ENCODE data around the gene RUNDC3A.

Gene RUNDC3A

DNA sequence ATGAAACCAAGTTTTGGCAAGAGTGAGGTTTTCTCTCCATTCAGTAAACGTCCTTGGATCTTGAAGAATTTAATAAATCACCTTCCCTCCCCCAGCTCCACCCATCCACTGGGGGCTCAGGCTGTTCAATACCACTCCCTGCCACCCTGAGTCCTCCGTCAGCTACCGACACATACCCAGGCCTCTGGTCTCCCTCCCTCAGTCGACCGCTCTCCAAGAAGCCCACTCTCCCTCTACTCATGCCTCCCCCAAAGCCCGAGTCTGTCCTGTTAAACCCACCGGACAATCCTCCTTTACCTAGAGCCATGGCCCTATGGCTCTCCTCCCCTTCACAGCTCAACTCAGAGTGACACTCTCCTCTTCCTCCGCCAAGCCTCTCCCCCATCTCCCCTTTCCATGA is 20.8 kb upstream of the RUNDC3A start:
- Histone ChIP-seq H3K4me1 (ENCODE audit: insufficient read depth, low read length) (no peaks in the 10 kb centered on the region), H3K36me3 (ENCODE audit: insufficient read depth, low read length) (no peaks in the 10 kb centered on the region), H3K9me3 (ENCODE audit: low read length) (no peaks in the 10 kb centered on the region), H3K9ac (ENCODE audit: low read length) (no peak overlapping the region), H3K27ac (ENCODE audit: low read depth, low read length) (no peak overlapping the region), H3K27me3 (ENCODE audit: control insufficient read depth in 1 of 2, insufficient read depth in 2 of 2, low read length in 2 of 2) (no peaks in the 10 kb centered on the region), H3K4me3 (ENCODE audit: low read depth in 1 of 2, low read length in 2 of 2) (no peak overlapping the region)

DNA sequence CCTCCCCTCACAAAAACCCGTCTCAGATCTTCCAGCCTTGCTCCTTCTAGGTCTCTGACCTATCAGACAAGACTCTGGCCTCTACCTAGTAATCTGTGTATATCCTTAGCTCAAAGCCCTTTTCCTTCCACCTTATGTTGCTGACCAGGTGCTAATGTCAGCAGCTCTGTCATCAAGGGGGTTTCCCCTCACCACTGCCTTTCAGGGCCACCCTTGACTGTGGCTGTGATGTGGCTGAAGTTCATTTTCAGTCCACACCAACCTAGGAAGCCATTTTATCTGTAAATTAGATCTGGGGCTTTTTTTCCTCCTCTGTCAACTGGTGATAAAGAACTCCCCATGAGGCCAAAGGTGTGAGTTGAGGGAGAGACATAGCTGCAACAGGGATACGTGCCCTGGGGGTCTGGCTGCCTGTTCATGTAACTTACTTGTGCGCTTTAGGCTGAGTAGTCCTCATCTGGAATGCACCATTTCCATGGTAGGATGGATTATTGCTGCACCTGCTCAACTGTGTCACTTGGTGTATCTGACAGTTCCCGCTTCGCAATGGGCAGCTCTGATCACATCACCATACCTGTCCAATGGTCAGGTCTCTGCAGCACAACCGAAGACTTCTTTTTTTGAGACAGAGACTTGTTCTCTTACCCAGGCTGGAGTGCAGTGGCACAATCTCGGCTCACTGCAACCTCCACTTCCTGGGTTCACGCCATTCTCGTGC is 14.7 kb upstream of the RUNDC3A start:
- no peak overlapping the region for H3K9ac ChIP-seq (ENCODE audit: low read length)
- no peaks in the 10 kb centered on the region for H3K4me1 ChIP-seq (ENCODE audit: insufficient read depth, low read length)
- no peaks in the 10 kb centered on the region for H3K9me3 ChIP-seq (ENCODE audit: low read length)
- no peak overlapping the region for H3K4me3 ChIP-seq (ENCODE audit: low read depth in 1 of 2, low read length in 2 of 2)
- no peaks in the 10 kb centered on the region for H3K36me3 ChIP-seq (ENCODE audit: insufficient read depth, low read length)
- no peaks in the 10 kb centered on the region for H3K27me3 ChIP-seq (ENCODE audit: control insufficient read depth in 1 of 2, insufficient read depth in 2 of 2, low read length in 2 of 2)
- H3K27ac ChIP-seq (ENCODE audit: low read depth, low read length) = no peak overlapping the region

DNA sequence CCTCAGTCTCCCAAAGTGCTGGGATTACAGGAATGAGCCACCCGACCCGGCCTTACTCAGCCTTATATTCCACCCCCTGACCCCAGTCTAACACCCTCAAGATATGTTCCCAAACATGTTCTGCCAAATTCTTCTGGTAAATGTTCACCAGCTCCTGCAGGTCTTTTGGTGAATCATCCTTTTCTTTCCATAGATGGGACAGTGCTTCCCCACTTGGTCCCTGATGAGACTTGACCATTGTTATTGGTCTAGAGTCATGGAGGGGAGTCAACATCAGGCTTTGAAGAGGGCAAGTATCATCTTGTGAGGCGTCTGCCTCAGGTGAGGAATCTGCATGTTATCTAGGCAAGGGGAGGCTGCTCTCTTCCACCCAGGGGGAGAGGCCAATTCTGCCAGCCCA is 10.4 kb upstream of the RUNDC3A start:
- no peaks in the 10 kb centered on the region for H3K4me1 ChIP-seq (ENCODE audit: insufficient read depth, low read length)
- no peak overlapping the region for H3K27ac ChIP-seq (ENCODE audit: low read depth, low read length)
- no peak overlapping the region for H3K9ac ChIP-seq (ENCODE audit: low read length)
- no peaks in the 10 kb centered on the region for H3K27me3 ChIP-seq (ENCODE audit: control insufficient read depth in 1 of 2, insufficient read depth in 2 of 2, low read length in 2 of 2)
- no peaks in the 10 kb centered on the region for H3K9me3 ChIP-seq (ENCODE audit: low read length)
- H3K4me3 ChIP-seq (ENCODE audit: low read depth in 1 of 2, low read length in 2 of 2) = no peak overlapping the region
- H3K36me3 ChIP-seq (ENCODE audit: insufficient read depth, low read length) = no peaks in the 10 kb centered on the region

DNA sequence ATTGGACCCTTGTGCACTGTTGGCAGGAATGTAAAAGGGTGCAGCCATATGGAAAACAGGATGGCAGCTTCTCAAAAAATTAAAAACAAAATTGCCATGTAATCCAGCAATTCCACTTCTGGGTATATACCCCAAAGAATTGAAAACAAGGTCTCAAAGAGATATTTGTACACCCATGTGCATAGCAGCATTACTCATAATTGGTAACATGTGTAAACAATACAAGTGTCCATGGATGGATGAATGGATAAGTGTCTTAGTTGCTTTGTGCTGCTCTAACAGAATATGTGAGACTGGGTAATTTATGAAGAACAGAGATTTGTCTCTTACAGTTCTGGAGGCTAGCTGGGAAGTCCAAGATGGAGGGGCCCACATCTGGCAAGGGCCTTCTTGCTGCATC is 3.8 kb upstream of the RUNDC3A start:
- H3K36me3 ChIP-seq (ENCODE audit: insufficient read depth, low read length) = no peaks in the 10 kb centered on the region
- no peaks in the 10 kb centered on the region for H3K9me3 ChIP-seq (ENCODE audit: low read length)
- peaks cover 0 to 14% of the 10 kb centered on the region in 2 donors for H3K27me3 ChIP-seq (ENCODE audit: control insufficient read depth in 1 of 2, insufficient read depth in 2 of 2, low read length in 2 of 2)
- H3K4me1 ChIP-seq (ENCODE audit: insufficient read depth, low read length) = peaks cover 8% of the 10 kb centered on the region
- no peak overlapping the region for H3K27ac ChIP-seq (ENCODE audit: low read depth, low read length)
- H3K4me3 ChIP-seq (ENCODE audit: low read depth in 1 of 2, low read length in 2 of 2) = no peak overlapping the region
- H3K9ac ChIP-seq (ENCODE audit: low read length) = no peak overlapping the region

DNA sequence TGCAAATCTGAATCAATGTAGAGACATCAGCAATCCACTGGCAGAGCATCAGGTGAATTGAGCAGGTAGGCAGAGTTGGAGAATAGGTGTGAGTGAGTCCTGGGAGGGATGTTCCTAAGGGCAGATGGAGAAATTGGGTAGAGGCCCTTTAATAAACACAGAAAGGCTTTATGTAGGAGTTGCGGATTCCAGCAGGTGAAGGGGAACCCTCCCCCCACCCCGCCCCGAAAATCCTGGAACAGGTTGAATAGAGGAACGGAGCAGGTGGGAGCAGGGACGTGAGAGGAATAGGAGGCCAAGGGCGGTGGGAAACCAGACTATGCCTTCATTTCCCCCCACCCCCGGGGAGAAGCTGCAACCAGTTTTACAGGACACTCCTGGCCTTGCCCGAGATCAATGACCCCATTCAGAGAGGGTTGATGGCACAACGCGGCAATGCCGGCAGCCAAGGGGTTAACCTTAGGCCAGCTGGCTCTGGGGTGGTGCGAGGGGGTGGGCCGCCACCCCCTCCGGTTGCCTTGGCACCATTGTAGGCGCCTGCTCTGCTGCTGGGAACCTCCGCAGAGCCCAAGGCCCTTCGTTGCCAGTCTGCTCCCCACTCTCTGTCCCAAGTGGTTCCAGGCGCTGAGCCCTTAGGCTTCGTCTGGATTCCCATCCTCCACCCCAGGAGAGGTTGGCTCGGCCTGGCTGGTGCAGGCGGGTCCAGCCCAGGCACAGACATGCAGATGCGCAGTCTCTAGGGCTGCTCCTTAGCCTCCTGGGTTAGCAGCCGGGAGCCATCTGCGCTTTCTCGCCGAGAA is 814 bp upstream of the RUNDC3A start:
- H3K4me1 ChIP-seq (ENCODE audit: insufficient read depth, low read length) = peaks cover 8% of the 10 kb centered on the region
- H3K27ac ChIP-seq (ENCODE audit: low read depth, low read length) = no peak overlapping the region
- H3K4me3 ChIP-seq (ENCODE audit: low read depth in 1 of 2, low read length in 2 of 2) = peak overlapping the region; percentile 25 to 60
- H3K9ac ChIP-seq (ENCODE audit: low read length) = no peak overlapping the region
- H3K27me3 ChIP-seq (ENCODE audit: control insufficient read depth in 1 of 2, insufficient read depth in 2 of 2, low read length in 2 of 2) = peaks cover 0 to 14% of the 10 kb centered on the region in 2 donors
- no peaks in the 10 kb centered on the region for H3K9me3 ChIP-seq (ENCODE audit: low read length)
- H3K36me3 ChIP-seq (ENCODE audit: insufficient read depth, low read length) = no peaks in the 10 kb centered on the region

DNA sequence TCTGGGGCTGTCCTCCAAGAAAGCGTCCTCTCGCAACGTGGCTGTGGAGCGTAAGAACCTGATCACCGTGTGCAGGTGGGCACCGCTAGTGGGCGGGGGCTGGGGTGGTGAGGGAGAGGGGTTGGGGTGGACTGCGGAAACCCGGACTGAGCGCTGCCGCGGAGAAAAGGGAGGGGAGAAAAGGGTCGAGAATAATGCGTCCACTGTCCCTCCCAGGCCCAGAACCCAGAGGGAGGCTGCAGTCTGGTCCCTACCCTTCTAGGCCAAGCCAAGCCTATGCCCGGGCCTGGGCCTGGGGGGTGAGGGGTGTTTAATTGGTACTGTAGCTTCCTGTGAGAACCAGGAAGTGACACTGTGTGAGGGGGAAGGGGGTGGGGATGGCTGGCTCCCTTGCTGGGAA is 464 bp downstream of the RUNDC3A start:
- Histone ChIP-seq H3K27ac (ENCODE audit: low read depth, low read length) (no peak overlapping the region), H3K36me3 (ENCODE audit: insufficient read depth, low read length) (no peaks in the 10 kb centered on the region), H3K4me1 (ENCODE audit: insufficient read depth, low read length) (peaks cover 8% of the 10 kb centered on the region), H3K9me3 (ENCODE audit: low read length) (no peaks in the 10 kb centered on the region), H3K9ac (ENCODE audit: low read length) (no peak overlapping the region), H3K27me3 (ENCODE audit: control insufficient read depth in 1 of 2, insufficient read depth in 2 of 2, low read length in 2 of 2) (peaks cover 0 to 22% of the 10 kb centered on the region in 2 donors), H3K4me3 (ENCODE audit: low read depth in 1 of 2, low read length in 2 of 2) (peak overlapping the region in 1 of 2 donors; percentile 32)

DNA sequence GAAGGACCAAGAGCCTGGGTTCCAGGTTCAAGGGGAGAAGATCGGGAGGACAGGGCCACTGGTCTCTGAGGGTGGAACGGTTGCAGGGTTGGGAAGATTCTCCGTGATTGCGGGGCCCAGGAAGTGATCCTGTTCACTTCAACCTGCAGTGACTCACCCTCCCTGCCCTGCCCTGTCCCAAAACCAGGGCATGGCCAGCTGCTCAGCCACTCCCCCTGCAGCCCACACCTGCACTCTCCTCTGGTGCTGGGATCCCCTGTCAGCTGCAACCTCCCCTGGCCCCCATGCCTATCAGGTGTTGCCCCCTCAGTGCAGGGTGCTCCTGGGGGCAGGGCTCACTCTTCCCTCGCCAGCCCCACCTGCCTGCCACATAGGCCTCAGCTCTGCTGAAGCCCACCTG is 1.1 kb downstream of the RUNDC3A start:
- H3K9ac ChIP-seq (ENCODE audit: low read length) = no peak overlapping the region
- no peaks in the 10 kb centered on the region for H3K36me3 ChIP-seq (ENCODE audit: insufficient read depth, low read length)
- H3K9me3 ChIP-seq (ENCODE audit: low read length) = no peaks in the 10 kb centered on the region
- no peak overlapping the region for H3K27ac ChIP-seq (ENCODE audit: low read depth, low read length)
- H3K4me3 ChIP-seq (ENCODE audit: low read depth in 1 of 2, low read length in 2 of 2) = no peak overlapping the region
- H3K4me1 ChIP-seq (ENCODE audit: insufficient read depth, low read length) = peaks cover 8% of the 10 kb centered on the region
- H3K27me3 ChIP-seq (ENCODE audit: control insufficient read depth in 1 of 2, insufficient read depth in 2 of 2, low read length in 2 of 2) = peaks cover 0 to 28% of the 10 kb centered on the region in 2 donors

DNA sequence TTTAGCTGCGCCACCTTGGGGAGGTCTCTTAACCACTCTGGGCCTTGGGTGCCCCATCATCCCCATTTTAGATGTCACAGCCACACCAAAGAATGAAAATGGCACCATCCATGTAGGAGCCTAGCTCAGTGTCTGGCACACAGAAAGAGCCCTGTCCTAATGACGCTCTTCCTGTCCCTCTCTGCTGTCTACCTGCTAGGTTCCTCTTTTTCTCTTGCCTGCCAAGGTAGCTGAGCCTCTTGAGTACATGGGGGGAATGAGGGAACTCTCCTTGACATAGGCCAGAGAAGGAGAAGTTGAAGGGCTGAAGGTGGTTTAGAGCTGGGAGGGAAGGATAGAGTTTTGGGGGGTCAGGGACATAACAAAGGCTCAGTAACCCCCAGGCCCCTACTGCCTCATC is 1.8 kb downstream of the RUNDC3A start:
- Histone ChIP-seq H3K9me3 (ENCODE audit: low read length) (no peaks in the 10 kb centered on the region), H3K4me3 (ENCODE audit: low read depth in 1 of 2, low read length in 2 of 2) (no peak overlapping the region), H3K27me3 (ENCODE audit: control insufficient read depth in 1 of 2, insufficient read depth in 2 of 2, low read length in 2 of 2) (peaks cover 0 to 34% of the 10 kb centered on the region in 2 donors), H3K9ac (ENCODE audit: low read length) (no peak overlapping the region), H3K36me3 (ENCODE audit: insufficient read depth, low read length) (no peaks in the 10 kb centered on the region), H3K27ac (ENCODE audit: low read depth, low read length) (no peak overlapping the region), H3K4me1 (ENCODE audit: insufficient read depth, low read length) (peaks cover 8% of the 10 kb centered on the region)

DNA sequence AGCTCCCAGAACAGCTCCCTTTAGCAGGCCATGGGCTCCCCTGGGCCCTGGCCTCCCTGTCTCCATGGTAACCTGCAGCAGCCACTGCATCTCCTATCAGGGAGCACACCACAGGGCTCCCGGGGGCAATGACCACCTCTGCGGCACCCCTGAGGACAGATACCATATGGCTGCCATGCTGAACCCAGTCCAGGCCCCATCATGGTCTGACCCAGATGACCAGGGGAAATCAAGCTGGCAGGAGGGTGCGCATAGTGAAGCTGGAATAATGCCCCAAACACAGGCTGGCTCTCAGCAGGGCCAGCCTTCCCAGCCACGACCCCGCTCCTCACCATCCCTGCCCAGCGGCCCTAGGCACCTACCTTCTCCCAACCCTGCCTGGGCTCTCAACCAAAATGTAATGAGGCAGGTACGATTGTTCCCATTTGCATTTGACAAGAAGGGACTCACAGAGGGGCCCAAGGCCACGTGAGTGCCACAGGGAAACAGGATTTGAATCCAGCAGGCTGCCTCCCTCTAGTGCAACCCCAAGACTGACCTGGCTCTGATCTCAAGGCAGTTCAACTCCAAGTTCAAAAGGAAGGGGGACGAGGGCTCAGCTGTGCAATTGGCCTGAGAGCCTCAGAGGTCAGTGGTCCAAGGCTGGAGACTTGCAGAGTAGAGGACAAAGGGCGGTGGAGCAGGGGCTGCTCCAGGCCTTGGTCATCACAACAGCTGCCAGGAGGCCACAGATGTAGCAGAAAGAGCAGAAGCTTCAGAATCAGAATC is 2.4 kb downstream of the RUNDC3A start:
- H3K36me3 ChIP-seq (ENCODE audit: insufficient read depth, low read length) = no peaks in the 10 kb centered on the region
- no peak overlapping the region for H3K9ac ChIP-seq (ENCODE audit: low read length)
- H3K9me3 ChIP-seq (ENCODE audit: low read length) = no peaks in the 10 kb centered on the region
- H3K4me3 ChIP-seq (ENCODE audit: low read depth in 1 of 2, low read length in 2 of 2) = no peak overlapping the region
- no peak overlapping the region for H3K27ac ChIP-seq (ENCODE audit: low read depth, low read length)
- H3K4me1 ChIP-seq (ENCODE audit: insufficient read depth, low read length) = peaks cover 8% of the 10 kb centered on the region
- H3K27me3 ChIP-seq (ENCODE audit: control insufficient read depth in 1 of 2, insufficient read depth in 2 of 2, low read length in 2 of 2) = peaks cover 4 to 39% of the 10 kb centered on the region in 2 donors

DNA sequence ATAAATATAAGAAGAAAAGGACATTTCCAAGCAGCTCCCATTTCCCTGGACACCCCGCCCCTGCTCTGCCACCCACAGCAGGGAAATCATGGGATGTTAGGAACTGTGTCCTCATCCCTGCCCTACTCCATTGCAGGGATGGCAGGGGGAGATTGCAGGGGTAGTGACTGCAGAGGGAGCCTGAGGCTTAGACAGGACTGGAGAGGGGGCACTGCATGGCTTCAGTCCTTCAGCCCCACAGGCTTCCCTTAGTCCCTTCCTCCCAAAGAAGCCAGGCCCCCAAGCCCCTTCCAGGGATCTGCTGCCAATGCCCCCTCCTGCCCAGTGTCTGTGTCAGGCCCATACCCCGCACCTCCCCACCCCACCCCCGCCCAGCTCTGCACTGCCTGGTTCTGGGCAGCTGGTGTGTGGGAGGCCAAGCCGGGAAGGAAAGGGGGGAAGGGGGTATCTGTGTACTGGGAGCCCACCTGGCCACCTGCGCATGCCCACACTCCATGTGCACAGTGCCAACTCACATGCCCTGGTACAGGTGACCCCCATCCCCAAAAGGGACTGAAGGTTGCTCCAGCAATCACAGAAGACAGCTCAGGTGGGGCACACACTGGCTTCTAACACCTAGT is 3.3 kb downstream of the RUNDC3A start:
- no peak overlapping the region for H3K27ac ChIP-seq (ENCODE audit: low read depth, low read length)
- H3K9me3 ChIP-seq (ENCODE audit: low read length) = no peaks in the 10 kb centered on the region
- H3K27me3 ChIP-seq (ENCODE audit: control insufficient read depth in 1 of 2, insufficient read depth in 2 of 2, low read length in 2 of 2) = peaks cover 13 to 48% of the 10 kb centered on the region in 2 donors
- no peaks in the 10 kb centered on the region for H3K36me3 ChIP-seq (ENCODE audit: insufficient read depth, low read length)
- peaks cover 8% of the 10 kb centered on the region for H3K4me1 ChIP-seq (ENCODE audit: insufficient read depth, low read length)
- no peak overlapping the region for H3K9ac ChIP-seq (ENCODE audit: low read length)
- H3K4me3 ChIP-seq (ENCODE audit: low read depth in 1 of 2, low read length in 2 of 2) = no peak overlapping the region
